ENCODE measurements around the gene HABP4. TPM values are rescaled to one million over a fixed set of nuclear protein-coding genes. Genes with fewer than 3 reads are reported as not detected.

Gene HABP4
- total RNA-seq, 1 experiment from 2014 or later = 21.0 TPM

- ChIA-PET RAD21 (ENCODE audit: low non-redundant PET in 1 of 2, low total read pairs in 2 of 2, uncharacterized antibody in 2 of 2, unreplicated experiment in 2 of 2) (no interaction called here), CTCF (no interaction called here), POLR2A (no interaction called here)
- Histone ChIP-seq H3K27ac (ENCODE audit: low read depth, low read length) (no peak overlapping the region), H3K9ac (ENCODE audit: low read length) (no peak overlapping the region), H3K27me3 (ENCODE audit: insufficient read depth, low read length) (no peaks in the 10 kb centered on the region), H3K9me3 (ENCODE audit: control insufficient read depth in 1 of 2, insufficient read depth in 1 of 2, low read depth in 1 of 2, low read length in 2 of 2) (no peaks in the 10 kb centered on the region), H3K4me2 (ENCODE audit: low read length) (no peak overlapping the region), H4K20me1 (ENCODE audit: insufficient read depth) (no peaks in the 10 kb centered on the region), H2AFZ (ENCODE audit: low read depth, low read length, poor library complexity, severe bottlenecking) (no peak overlapping the region), H3K4me1 (ENCODE audit: control insufficient read depth in 1 of 2, insufficient read depth in 2 of 2, low read length in 2 of 2) (no peaks in the 10 kb centered on the region), H3K36me3 (ENCODE audit: control insufficient read depth in 1 of 2, insufficient read depth in 2 of 2, low read length in 2 of 2) (no peaks in the 10 kb centered on the region), H3K9me2 (ENCODE audit: insufficient read depth) (no peaks in the 10 kb centered on the region), H3K4me3 (replicated peaks in 1 of 2; ENCODE audit: low read depth in 1 of 2, low read length in 2 of 2) (no peak overlapping the region), H3K79me2 (ENCODE audit: insufficient read depth, low read length) (no peaks in the 10 kb centered on the region)
- ATAC-seq = no peak
- no TSS peak for BruUV-seq (replicated peaks)
- TF ChIP-seq EZH2phosphoT487 (IDR thresholded peaks at IDR 0.05; ENCODE audit: borderline replicate concordance) = no peak
- no peak for DNase-seq (ENCODE audit: low read depth, low spot score)
- intact Hi-C loops (cut with micrococcal nuclease) = no loop called here
These were observed 48.8 kb downstream of the HABP4 start for GRCh38 chr9:96498796-96499195.

DNA sequence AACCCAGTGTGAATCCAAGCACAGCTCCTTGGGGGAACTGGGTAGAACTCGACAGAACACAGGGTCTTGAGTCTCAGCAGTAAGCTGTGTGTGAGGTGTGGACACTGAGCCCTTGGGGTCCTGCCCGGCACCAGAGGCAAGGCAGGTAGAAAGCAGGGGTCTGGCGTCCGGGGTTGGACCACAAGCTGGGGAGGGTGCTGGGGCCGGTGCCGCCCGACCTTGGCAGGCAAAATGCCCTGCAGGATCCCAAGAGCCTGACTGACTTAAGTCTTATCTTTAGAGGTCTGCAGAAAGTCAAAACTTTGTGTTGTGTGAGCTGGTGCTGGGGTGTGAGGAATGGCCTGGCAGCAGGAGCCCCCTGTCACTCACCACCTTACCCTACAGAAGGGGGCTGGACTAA lies 49.3 kb downstream of the HABP4 start:
- intact Hi-C loops (cut with micrococcal nuclease) = no loop called here
- TF ChIP-seq SIN3A (IDR thresholded peaks at IDR 0.05; ENCODE audit: low read depth) = no peak
- POLR2A ChIA-PET = no interaction called here

More for the DNA sequence above, 49.3 kb downstream of the HABP4 start:
- CTCF ChIA-PET = no interaction called here
- no peak overlapping the region for H3K9ac ChIP-seq (ENCODE audit: low read length)
- H3K27me3 ChIP-seq (ENCODE audit: insufficient read depth, low read length) = no peaks in the 10 kb centered on the region
- no peak overlapping the region for H2AFZ ChIP-seq (ENCODE audit: low read depth, low read length, poor library complexity, severe bottlenecking)
- RAD21 ChIA-PET (ENCODE audit: low non-redundant PET in 1 of 2, low total read pairs in 2 of 2, uncharacterized antibody in 2 of 2, unreplicated experiment in 2 of 2) = no interaction called here
- BruUV-seq (replicated peaks) = no TSS peak
- DNase-seq (ENCODE audit: low read depth, low spot score) (no peak), ATAC-seq (no peak)
- no peaks in the 10 kb centered on the region for H3K9me2 ChIP-seq (ENCODE audit: insufficient read depth)
- no peak overlapping the region for H3K4me2 ChIP-seq (ENCODE audit: low read length)
- H3K79me2 ChIP-seq (ENCODE audit: insufficient read depth, low read length) = no peaks in the 10 kb centered on the region
- H3K9me3 ChIP-seq (ENCODE audit: control insufficient read depth in 1 of 2, insufficient read depth in 1 of 2, low read depth in 1 of 2, low read length in 2 of 2) = no peaks in the 10 kb centered on the region
- H3K27ac ChIP-seq (ENCODE audit: low read depth, low read length) = no peak overlapping the region
- H3K4me1 ChIP-seq (ENCODE audit: control insufficient read depth in 1 of 2, insufficient read depth in 2 of 2, low read length in 2 of 2) = no peaks in the 10 kb centered on the region
- no peak overlapping the region for H3K4me3 ChIP-seq (replicated peaks in 1 of 2; ENCODE audit: low read depth in 1 of 2, low read length in 2 of 2)
- H4K20me1 ChIP-seq (ENCODE audit: insufficient read depth) = no peaks in the 10 kb centered on the region
- H3K36me3 ChIP-seq (ENCODE audit: control insufficient read depth in 1 of 2, insufficient read depth in 2 of 2, low read length in 2 of 2) = no peaks in the 10 kb centered on the region

Data from HCT116 (cell line).